ENCODE data around the gene HOXB2.

DNA sequence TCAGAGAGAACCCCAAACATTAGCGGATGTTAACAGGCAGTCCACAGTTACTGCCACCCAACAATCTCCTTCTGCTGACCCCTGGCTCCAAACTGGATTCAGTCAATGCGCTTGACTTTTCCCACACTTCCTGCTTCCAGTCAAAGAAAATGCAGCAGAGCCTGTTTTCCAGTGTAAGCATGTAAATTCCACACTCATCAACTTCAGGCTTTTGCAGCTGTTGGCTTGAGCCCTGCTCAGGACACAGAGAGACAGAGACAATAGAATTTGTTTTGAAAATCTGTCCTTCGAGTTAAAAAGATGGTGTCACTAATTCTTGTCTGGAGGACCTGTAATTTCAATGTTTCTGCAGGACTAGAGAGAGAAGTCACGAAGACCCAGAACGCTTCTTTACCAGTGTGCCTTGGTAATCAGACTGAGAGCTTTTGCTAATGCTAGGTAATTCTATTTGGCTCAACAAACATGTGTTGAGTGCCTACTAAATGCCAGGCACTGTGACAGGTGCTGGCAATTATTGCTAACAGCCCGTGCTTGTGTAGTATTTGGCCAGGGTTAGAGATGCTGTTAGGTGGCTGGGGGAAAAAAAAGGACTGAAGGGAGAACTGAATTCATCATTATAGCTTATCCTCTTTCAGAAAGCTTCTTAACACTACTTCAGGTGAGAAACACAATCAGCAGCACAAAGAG lies 46.6 kb downstream of the HOXB2 start:
- TF ChIP-seq EZH2 (IDR thresholded peaks at IDR 0.05; ENCODE audit: borderline replicate concordance, insufficient read depth, low read depth, low read length, poor library complexity, severe bottlenecking), result no peak
- TF ChIP-seq, protein P1, sequence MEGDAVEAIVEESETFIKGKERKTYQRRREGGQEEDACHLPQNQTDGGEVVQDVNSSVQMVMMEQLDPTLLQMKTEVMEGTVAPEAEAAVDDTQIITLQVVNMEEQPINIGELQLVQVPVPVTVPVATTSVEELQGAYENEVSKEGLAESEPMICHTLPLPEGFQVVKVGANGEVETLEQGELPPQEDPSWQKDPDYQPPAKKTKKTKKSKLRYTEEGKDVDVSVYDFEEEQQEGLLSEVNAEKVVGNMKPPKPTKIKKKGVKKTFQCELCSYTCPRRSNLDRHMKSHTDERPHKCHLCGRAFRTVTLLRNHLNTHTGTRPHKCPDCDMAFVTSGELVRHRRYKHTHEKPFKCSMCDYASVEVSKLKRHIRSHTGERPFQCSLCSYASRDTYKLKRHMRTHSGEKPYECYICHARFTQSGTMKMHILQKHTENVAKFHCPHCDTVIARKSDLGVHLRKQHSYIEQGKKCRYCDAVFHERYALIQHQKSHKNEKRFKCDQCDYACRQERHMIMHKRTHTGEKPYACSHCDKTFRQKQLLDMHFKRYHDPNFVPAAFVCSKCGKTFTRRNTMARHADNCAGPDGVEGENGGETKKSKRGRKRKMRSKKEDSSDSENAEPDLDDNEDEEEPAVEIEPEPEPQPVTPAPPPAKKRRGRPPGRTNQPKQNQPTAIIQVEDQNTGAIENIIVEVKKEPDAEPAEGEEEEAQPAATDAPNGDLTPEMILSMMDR (IDR thresholded peaks at IDR 0.05), result no peak
